Panc1 (cell line): ENCODE measurements around the gene PTTG1IP2. TPM values are rescaled to one million over a fixed set of nuclear protein-coding genes. Genes with fewer than 3 reads are reported as not detected.

Source experiments
- ATAC-seq: fragments of 200-7000 bp; cut with Tn5 transposase; 2 replicates; pipeline ENCODE4 v1.9.1; 2020; ENCODE audit warnings: mild to moderate bottlenecking, moderate library complexity
- BruUV-seq: library from RNA; stranded (reverse); fragments of 400-500 nt; replicated peaks from 2 replicates; lab custom pipeline; 2021; lab: Mats Ljungman, UMichigan
- CTCF ChIA-PET: fragments of 300-600 bp; sonication (Branson Sonifier 250); formaldehyde crosslinking; loops from one replicate; lab custom pipeline; 2022; ENCODE audit warnings: antibody characterized with exemption; lab: Charles Lee
- POLR2A ChIA-PET: fragments of 300-600 bp; sonication (Branson Sonifier 250); formaldehyde crosslinking; loops from one replicate; lab custom pipeline; 2022; ENCODE audit warnings: antibody characterized with exemption; lab: Charles Lee
- DNase-seq: peaks from one replicate; pipeline ENCODE4 v3.0.0-alpha.2; 2010; ENCODE audit warnings: low read depth, low spot score
- H3K27ac ChIP-seq: 2 replicates; pipeline ENCODE4 v1.5.1; 2011; ENCODE audit warnings: mild to moderate bottlenecking, low read length, inconsistent platforms
- H3K27me3 ChIP-seq: fragments of 200-500 bp; sonication (Bioruptor generic); 2 replicates; pipeline ENCODE4 v1.6.0; 2014; ENCODE audit warnings: low read length, inconsistent platforms; ENCODE audit not compliant: control insufficient read depth, insufficient read depth
- H3K36me3 ChIP-seq: fragments of 200-500 bp; sonication (Bioruptor generic); 2 replicates; pipeline ENCODE4 v1.5.1; 2014; ENCODE audit warnings: inconsistent platforms, mild to moderate bottlenecking, low read length, moderate library complexity; ENCODE audit not compliant: control insufficient read depth, insufficient read depth
- H3K4me1 ChIP-seq: 2 replicates; pipeline ENCODE4 v1.5.1; 2011; ENCODE audit warnings: inconsistent platforms, mild to moderate bottlenecking, low read length, moderate library complexity; ENCODE audit not compliant: control insufficient read depth, insufficient read depth
- H3K4me3 ChIP-seq, 2 experiments: 2 replicates each; pipeline ENCODE4 v1.5.1; 2011 to 2012; ENCODE audit warnings: low read depth in 2 of 2, low read length in 2 of 2, mild to moderate bottlenecking in 2 of 2, inconsistent platforms in 1 of 2, moderate library complexity in 1 of 2
- H3K9me3 ChIP-seq: fragments of 200-500 bp; sonication (Bioruptor generic); 2 replicates; pipeline ENCODE4 v1.5.1; 2014; ENCODE audit warnings: low read depth, mild to moderate bottlenecking, inconsistent platforms, low read length, moderate library complexity; ENCODE audit not compliant: control insufficient read depth, insufficient read depth
- CTCF ChIP-seq: fragments of 450-650 bp; IDR thresholded peaks from 2 replicates; pipeline ENCODE4 v1.5.1; 2017; ENCODE audit warnings: mild to moderate bottlenecking
- POLR2AphosphoS5 ChIP-seq: IDR thresholded peaks from 2 replicates; pipeline ENCODE4 v1.6.1; 2012; ENCODE audit warnings: mild to moderate bottlenecking, low read depth, low read length, moderate library complexity
- REST ChIP-seq, 2 experiments: IDR thresholded peaks; 2 replicates each; pipeline ENCODE4 v1.6.1; 2011 to 2012; ENCODE audit warnings: low read depth in 2 of 2, control low read depth in 1 of 2, low read length in 1 of 2, mild to moderate bottlenecking in 1 of 2, moderate library complexity in 1 of 2; ENCODE audit not compliant: insufficient read depth in 1 of 2
- SIN3A ChIP-seq: IDR thresholded peaks from 2 replicates; pipeline ENCODE4 v1.6.1; 2012; ENCODE audit warnings: low read depth, mild to moderate bottlenecking, low read length, moderate library complexity, borderline replicate concordance; ENCODE audit not compliant: insufficient read depth
- TCF7L2 ChIP-seq: IDR thresholded peaks from 2 replicates; pipeline ENCODE4 v1.6.1; 2011; ENCODE audit warnings: mild to moderate bottlenecking, low read depth, low read length, inconsistent platforms
- in situ Hi-C: cut with HindIII; loops from 2 replicates; pipeline ENCODE4 v1.10.0; 2016; ENCODE audit warnings: low sequenced_read_pairs, low pct_unique_long_range_greater_than_20kb
- intact Hi-C: fragments of 100-400 bp; cut with micrococcal nuclease; formaldehyde crosslinking; loops from one replicate; pipeline ENCODE4 v1.10.0; 2022; ENCODE audit not compliant: unreplicated experiment
- total RNA-seq: library from RNA; stranded (reverse); gene quantifications from one replicate; pipeline ENCODE4 v1.2.1, GENCODE V29; 2021; ENCODE audit not compliant: unreplicated experiment

PTTG1IP2 gene
- total RNA-seq, 1 experiment from 2014 or later = not detected

- intact Hi-C loops = no loop called here
- Histone ChIP-seq H3K27ac (no peak overlapping the region), H3K9me3 (no peaks in the 10 kb centered on the region), H3K4me3 (no peak overlapping the region), H3K27me3 (no peaks in the 10 kb centered on the region), H3K36me3 (no peaks in the 10 kb centered on the region), H3K4me1 (no peaks in the 10 kb centered on the region)
- BruUV-seq = no TSS peak
- ChIA-PET POLR2A (no interaction called here), CTCF (no interaction called here)
- DNase-seq (no peak), ATAC-seq (no peak)
- TF ChIP-seq POLR2AphosphoS5 (no peak), SIN3A (no peak), REST (IDR thresholded peaks at IDR 0.05; ENCODE audit: insufficient read depth in 1 of 2, low read depth in 2 of 2, low read length in 1 of 2) (no peak)
- in situ Hi-C loops = no loop called here
These were observed 38.3 kb downstream of the PTTG1IP2 start for GRCh38 chr7:90507692-90508091.

- no peaks in the 10 kb centered on the region for H3K27me3 ChIP-seq
- no peak overlapping the region for H3K27ac ChIP-seq
- ChIA-PET CTCF (interaction anchor here (0.6 kb wide), 1 partner anchor 84 kb away, joined by 3 read pairs; no protein-coding TSS in a partner anchor), POLR2A (no interaction called here)
- in situ Hi-C loops (no loop called here), intact Hi-C loops (no loop called here)
- TF ChIP-seq REST (IDR thresholded peaks at IDR 0.05; ENCODE audit: insufficient read depth in 1 of 2, low read depth in 2 of 2, low read length in 1 of 2) (no peak), CTCF (no peak), SIN3A (no peak), TCF7L2 (no peak), POLR2AphosphoS5 (no peak)
- DNase-seq (no peak), ATAC-seq (no peak)
- BruUV-seq = no TSS peak
- H3K9me3 ChIP-seq = no peaks in the 10 kb centered on the region
- H3K4me3 ChIP-seq = no peak overlapping the region
- no peaks in the 10 kb centered on the region for H3K4me1 ChIP-seq
- H3K36me3 ChIP-seq = no peaks in the 10 kb centered on the region
These were observed 42.3 kb downstream of the PTTG1IP2 start for GRCh38 chr7:90511776-90512175.
